Liver (tissue), 3 donors: ENCODE measurements around the gene INPP5E.

Experiments used
- CTCF ChIP-seq: fragments of 150-350 bp; IDR thresholded peaks from 2 replicates; pipeline ENCODE4 v1.5.1; 2017; ENCODE audit warnings: improper control_type of control experiment, low read depth, low read length; ENCODE audit not compliant: missing input control
- SP1 ChIP-seq: IDR thresholded peaks from 2 replicates; pipeline ENCODE4 v1.6.1; 2018; ENCODE audit warnings: antibody characterized with exemption, mild to moderate bottlenecking
- TF ChIP-seq, protein P1 (sequence below): IDR thresholded peaks from 2 replicates; pipeline ENCODE4 v1.6.1; 2016; ENCODE audit warnings: antibody characterized with exemption
- donor health status: healthy.
- donor health status: healthy.

- no peak for TF ChIP-seq CTCF
- TF ChIP-seq SP1 = no peak
- TF ChIP-seq, protein P1, sequence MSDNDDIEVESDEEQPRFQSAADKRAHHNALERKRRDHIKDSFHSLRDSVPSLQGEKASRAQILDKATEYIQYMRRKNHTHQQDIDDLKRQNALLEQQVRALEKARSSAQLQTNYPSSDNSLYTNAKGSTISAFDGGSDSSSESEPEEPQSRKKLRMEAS = no peak
Observed at GRCh38 chr9:136486823-136487620, 47.4 kb upstream of the INPP5E start.
